ENCODE results near the gene SPTSSB.

Gene SPTSSB

GRCh38 chr3:161412123-161412522 lies 40.8 kb upstream of the SPTSSB start:
- ChIA-PET POLR2A (no interaction called here), CTCF (no interaction called here)
- TF ChIP-seq TARDBP (IDR thresholded peaks at IDR 0.05), result no peak
- TF ChIP-seq SP1 (IDR thresholded peaks at IDR 0.05), result no peak
- no peak for TF ChIP-seq HDGF (IDR thresholded peaks at IDR 0.05; ENCODE audit: borderline replicate concordance)
- no peak for TF ChIP-seq CTBP1 (IDR thresholded peaks at IDR 0.05; ENCODE audit: borderline replicate concordance)
- no peak for TF ChIP-seq PKNOX1 (IDR thresholded peaks at IDR 0.05)
- no peak for TF ChIP-seq FOXA1 (IDR thresholded peaks at IDR 0.05)
- TF ChIP-seq FOXM1 (IDR thresholded peaks at IDR 0.05; ENCODE audit: borderline replicate concordance), result no peak
- no peak for TF ChIP-seq ELF4 (IDR thresholded peaks at IDR 0.05)
- TF ChIP-seq NFRKB (IDR thresholded peaks at IDR 0.05), result no peak
- TF ChIP-seq L3MBTL2 (conservative IDR thresholded peaks at IDR 0.05), result no peak
- TF ChIP-seq ZNF384 (IDR thresholded peaks at IDR 0.05), result no peak
- TF ChIP-seq ARNT (IDR thresholded peaks at IDR 0.05), result no peak
- TF ChIP-seq BHLHE40 (IDR thresholded peaks at IDR 0.05; ENCODE audit: borderline replicate concordance), result no peak
- TF ChIP-seq FOXK2 (IDR thresholded peaks at IDR 0.05), result no peak
- TF ChIP-seq SUZ12 (IDR thresholded peaks at IDR 0.05), result no peak
- TF ChIP-seq LEF1 (IDR thresholded peaks at IDR 0.05; ENCODE audit: borderline replicate concordance), result no peak
- DNase-seq (ENCODE audit: extremely low spot score), result no peak

- TF ChIP-seq LEF1 (IDR thresholded peaks at IDR 0.05; ENCODE audit: borderline replicate concordance) (no peak), CTBP1 (IDR thresholded peaks at IDR 0.05; ENCODE audit: borderline replicate concordance) (no peak), SUZ12 (IDR thresholded peaks at IDR 0.05) (no peak), NFRKB (IDR thresholded peaks at IDR 0.05) (no peak), FOXA1 (IDR thresholded peaks at IDR 0.05) (no peak), TARDBP (IDR thresholded peaks at IDR 0.05) (no peak), FOXM1 (IDR thresholded peaks at IDR 0.05; ENCODE audit: borderline replicate concordance) (no peak), ARNT (IDR thresholded peaks at IDR 0.05) (no peak), HDGF (IDR thresholded peaks at IDR 0.05; ENCODE audit: borderline replicate concordance) (no peak), ZNF384 (IDR thresholded peaks at IDR 0.05) (no peak), SP1 (IDR thresholded peaks at IDR 0.05) (no peak), FOXK2 (IDR thresholded peaks at IDR 0.05) (no peak), ELF4 (IDR thresholded peaks at IDR 0.05) (no peak), L3MBTL2 (conservative IDR thresholded peaks at IDR 0.05) (no peak)
- no peak for DNase-seq (ENCODE audit: extremely low spot score)
- ChIA-PET CTCF (no interaction called here), POLR2A (no interaction called here)
Observed at GRCh38 chr3:161409858-161410257, 38.5 kb upstream of the SPTSSB start.

GRCh38 chr3:161409069-161409468 lies 37.8 kb upstream of the SPTSSB start:
- TF ChIP-seq FOXM1 (IDR thresholded peaks at IDR 0.05; ENCODE audit: borderline replicate concordance) (no peak), PKNOX1 (IDR thresholded peaks at IDR 0.05) (peak; percentile 81)
- DNase-seq (ENCODE audit: extremely low spot score), result peak; percentile 45
- ChIA-PET POLR2A (no interaction called here), CTCF (interaction anchor here (0.6 kb wide), 1 partner anchor 102 kb away, joined by 3 read pairs; no protein-coding TSS in a partner anchor)

GRCh38 chr3:161406594-161407555 lies 35.6 kb upstream of the SPTSSB start:
- CTCF ChIA-PET, result no interaction called here
- no peak for TF ChIP-seq HDGF (IDR thresholded peaks at IDR 0.05; ENCODE audit: borderline replicate concordance)
- no peak for TF ChIP-seq FOXK2 (IDR thresholded peaks at IDR 0.05)
- TF ChIP-seq ZNF384 (IDR thresholded peaks at IDR 0.05), result no peak
- TF ChIP-seq ARNT (IDR thresholded peaks at IDR 0.05), result no peak
- TF ChIP-seq L3MBTL2 (conservative IDR thresholded peaks at IDR 0.05), result no peak
- no peak for TF ChIP-seq ELF4 (IDR thresholded peaks at IDR 0.05)
- DNase-seq (ENCODE audit: extremely low spot score), result no peak
- POLR2A ChIA-PET, result no interaction called here

- DNase-seq (ENCODE audit: extremely low spot score), result no peak
- no peak for TF ChIP-seq PKNOX1 (IDR thresholded peaks at IDR 0.05)
- no peak for TF ChIP-seq CTBP1 (IDR thresholded peaks at IDR 0.05; ENCODE audit: borderline replicate concordance)
- no peak for TF ChIP-seq SP1 (IDR thresholded peaks at IDR 0.05)
- TF ChIP-seq ARNT (IDR thresholded peaks at IDR 0.05), result no peak
- TF ChIP-seq TARDBP (IDR thresholded peaks at IDR 0.05), result no peak
- no peak for TF ChIP-seq FOXM1 (IDR thresholded peaks at IDR 0.05; ENCODE audit: borderline replicate concordance)
- no peak for TF ChIP-seq NFRKB (IDR thresholded peaks at IDR 0.05)
- no peak for TF ChIP-seq FOXA1 (IDR thresholded peaks at IDR 0.05)
- TF ChIP-seq L3MBTL2 (conservative IDR thresholded peaks at IDR 0.05), result no peak
- TF ChIP-seq LEF1 (IDR thresholded peaks at IDR 0.05; ENCODE audit: borderline replicate concordance), result no peak
- no peak for TF ChIP-seq HDGF (IDR thresholded peaks at IDR 0.05; ENCODE audit: borderline replicate concordance)
- TF ChIP-seq ELF4 (IDR thresholded peaks at IDR 0.05), result no peak
- ChIA-PET CTCF (no interaction called here), POLR2A (no interaction called here)
Observed at GRCh38 chr3:161405836-161406235, 34.5 kb upstream of the SPTSSB start.

GRCh38 chr3:161405087-161405486 lies 33.8 kb upstream of the SPTSSB start:
- ChIA-PET POLR2A (no interaction called here), CTCF (no interaction called here)
- no peak for TF ChIP-seq TARDBP (IDR thresholded peaks at IDR 0.05)
- no peak for DNase-seq (ENCODE audit: extremely low spot score)
